SIG-M5 treated with dmso at 0.1 percent for 504 hours (cell line): Measurements from ENCODE around the gene LRRC10.

Source experiments
- DNase-seq: peaks from one replicate; lab custom pipeline; 2025; ENCODE audit not compliant: unreplicated experiment; lab: John Stamatoyannopoulos, UW

LRRC10 gene

GRCh38 chr12:69570545-69571399 lies 39.9 kb downstream of the LRRC10 start:
- peak; percentile 63 for DNase-seq

- DNase-seq: no peak
These were observed 40.6 kb downstream of the LRRC10 start for GRCh38 chr12:69570000-69570516.

- no peak for DNase-seq
These were observed 41.5 kb downstream of the LRRC10 start for GRCh38 chr12:69569236-69569635.

GRCh38 chr12:69566603-69567002 lies 44.1 kb downstream of the LRRC10 start:
- peak; percentile 19 for DNase-seq

DNA sequence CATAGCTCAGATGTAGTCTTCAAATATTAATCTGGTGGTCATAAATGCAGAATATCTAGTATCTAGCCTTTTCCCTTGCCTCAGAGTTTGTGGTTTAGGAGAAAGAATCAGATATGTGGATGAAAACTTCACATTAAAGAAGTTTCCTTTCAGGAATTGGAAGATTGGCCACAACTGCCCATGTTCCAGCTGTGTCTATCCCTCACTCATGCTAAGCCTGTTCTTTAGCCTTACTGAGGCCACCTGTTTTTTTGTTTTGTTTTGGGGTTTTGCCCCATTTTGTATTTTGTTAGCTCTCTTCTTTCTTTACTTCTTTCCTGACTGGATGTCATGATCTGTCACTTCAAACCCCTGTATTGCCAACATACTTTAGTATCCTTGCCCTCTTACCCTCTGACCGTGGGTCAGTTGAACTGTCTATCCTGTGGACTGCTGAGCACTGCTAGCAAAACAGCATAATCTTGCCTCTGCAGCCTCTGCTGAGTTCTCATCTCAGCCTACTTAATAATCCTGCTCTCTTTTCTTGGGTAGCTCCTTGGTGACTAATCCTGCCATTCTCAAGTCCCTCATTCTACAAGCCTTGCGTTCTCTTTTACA lies 47.4 kb downstream of the LRRC10 start:
- no peak for DNase-seq
